ENCODE results near the gene RNF213.

RNF213 gene

DNA sequence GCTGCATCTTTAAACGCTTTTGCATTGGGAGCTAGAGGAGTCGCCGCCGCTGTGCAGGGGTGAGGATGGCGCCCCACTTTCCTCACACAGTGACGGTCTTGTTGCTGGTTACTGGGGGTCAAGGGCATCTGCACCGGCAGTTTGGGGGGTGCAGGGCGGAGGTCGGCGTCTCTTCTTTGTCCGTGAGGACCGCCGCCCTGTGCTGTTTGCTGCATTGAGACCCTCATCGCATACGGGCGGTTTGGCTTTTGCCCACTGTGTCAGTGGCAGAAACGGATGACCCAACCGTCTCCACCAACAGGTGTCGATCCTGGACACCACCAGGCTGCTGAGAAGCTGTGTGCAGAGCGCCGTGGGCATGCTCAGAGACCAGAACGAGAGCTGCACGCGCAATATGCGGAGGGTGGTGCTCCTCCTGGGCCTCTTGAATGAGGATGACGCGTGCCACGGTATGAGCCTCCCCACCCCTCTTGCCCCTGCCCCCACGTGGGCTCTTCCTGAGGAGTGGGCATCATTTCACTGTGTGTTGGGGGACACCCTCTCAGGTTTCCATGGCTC lies 93.1 kb downstream of the RNF213 start:
- DNase-seq = no peak

DNA sequence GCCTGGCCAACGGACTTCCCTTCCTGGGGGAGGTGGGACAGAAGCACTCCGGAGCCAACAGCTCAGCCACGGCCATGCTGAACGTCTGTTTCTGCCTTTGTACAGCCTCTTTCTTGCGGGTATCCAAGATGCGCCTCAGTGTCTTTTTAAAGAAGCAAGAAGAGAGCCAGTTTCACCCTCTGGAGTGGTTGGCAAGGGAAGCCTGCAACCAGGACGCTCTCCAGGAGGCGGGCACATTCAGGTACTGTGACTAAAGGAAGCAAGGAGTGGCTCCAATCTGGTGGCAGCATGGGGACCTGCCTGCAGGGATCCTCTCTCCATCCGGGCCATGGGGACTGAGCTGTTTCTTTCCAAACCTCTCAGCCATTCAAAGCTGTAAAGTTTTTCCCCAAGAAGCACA lies 93.7 kb downstream of the RNF213 start:
- DNase-seq = no peak

DNA sequence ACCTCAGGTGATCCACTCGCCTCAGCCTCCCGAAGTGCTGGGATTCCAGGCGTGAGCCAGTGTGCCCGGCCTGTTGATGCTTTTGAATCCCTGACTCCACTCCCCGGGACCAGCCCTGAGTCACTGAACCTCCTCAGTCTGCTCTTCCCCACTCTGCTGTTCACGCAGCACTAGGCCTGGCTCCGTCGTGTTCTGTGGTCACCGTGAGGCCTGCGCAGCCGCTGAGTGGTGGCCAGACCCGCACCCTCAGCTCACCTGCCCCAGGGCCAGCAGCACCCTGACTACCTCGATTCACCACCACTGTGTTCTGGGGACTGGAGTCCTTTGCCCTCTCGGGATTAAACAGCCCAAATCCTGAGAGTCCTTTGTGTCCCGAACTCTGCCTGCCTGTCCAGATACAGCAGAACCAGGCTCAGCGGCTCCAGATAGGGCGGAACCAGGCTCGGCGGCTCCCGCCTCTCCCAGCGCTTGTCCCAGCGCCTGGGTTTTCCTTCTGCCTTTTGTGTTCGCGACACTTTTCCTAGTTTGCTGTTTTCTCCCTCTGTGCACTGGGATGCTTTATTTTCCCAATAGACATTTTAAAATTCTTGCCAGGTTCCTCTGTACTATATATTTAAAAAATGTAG lies 95.7 kb downstream of the RNF213 start:
- DNase-seq = no peak

DNA sequence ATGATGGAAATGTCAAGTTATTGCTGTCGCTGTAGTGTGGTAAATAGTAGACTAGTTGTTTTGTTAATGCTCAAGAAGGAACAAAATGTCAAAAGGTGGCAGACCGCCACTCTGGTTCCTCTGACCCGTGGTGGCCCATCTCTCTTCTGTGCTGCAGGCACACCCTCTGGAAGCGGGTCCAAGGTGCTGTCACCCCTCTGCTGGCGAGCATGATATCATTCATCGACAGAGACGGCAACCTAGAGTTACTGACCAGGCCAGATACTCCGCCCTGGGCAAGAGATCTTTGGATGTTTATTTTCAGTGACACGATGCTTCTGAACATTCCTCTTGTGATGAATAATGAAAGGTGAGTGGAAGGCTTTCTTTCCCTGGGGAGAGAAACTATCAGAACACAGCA lies 97.5 kb downstream of the RNF213 start:
- no peak for DNase-seq

DNA sequence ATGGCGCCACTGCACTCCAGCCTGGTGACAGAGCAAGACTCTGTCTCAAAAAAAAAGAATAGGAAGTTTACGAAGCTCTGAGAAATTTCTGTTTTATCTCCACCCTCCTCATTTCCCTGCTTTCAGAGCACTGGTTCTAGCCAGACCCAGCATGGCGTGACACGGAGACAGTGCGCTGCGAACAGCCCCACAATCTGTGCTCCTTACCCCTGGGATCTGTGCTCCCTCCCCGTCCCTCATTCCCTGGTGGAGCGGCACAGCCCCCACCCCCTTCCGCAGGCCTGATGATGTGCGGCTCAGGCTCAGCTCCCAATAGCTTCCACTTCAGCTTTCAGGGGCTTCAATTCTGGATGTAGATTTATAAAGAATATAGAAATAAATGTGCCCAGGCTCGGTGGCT lies 98.2 kb downstream of the RNF213 start:
- DNase-seq = no peak

DNA sequence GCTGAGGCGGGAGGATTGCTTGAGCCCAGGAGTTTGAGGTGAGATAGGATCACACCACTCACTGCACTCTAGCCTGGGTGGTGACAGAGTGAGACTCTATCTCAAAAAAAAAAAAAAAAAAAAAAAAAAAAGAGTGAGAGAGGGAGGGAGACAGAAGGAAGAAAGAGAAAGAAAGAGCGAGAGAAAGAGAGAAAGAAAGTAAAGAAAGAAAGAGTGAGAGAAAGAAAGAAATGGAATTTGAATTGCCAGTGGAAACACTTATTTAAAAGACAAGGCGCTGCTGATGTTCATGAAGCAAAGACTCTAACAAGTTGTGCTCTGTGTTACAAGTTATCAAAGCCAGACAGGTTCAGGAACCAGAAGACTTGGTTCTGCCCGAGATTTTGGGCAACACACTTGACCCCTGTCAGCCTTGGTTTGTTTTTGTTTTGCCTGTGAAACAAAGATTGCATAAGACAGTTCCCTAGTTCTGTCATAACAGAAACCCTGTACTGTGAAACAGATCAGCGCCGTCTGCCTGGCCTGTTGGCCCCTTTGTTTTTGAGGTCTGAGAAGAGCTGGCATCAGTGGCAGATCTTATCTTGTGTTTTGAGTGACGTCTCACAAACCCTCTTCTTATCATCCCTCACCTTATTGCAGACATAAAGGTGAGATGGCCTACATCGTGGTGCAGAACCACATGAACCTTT lies 98.9 kb downstream of the RNF213 start:
- no peak for DNase-seq

DNA sequence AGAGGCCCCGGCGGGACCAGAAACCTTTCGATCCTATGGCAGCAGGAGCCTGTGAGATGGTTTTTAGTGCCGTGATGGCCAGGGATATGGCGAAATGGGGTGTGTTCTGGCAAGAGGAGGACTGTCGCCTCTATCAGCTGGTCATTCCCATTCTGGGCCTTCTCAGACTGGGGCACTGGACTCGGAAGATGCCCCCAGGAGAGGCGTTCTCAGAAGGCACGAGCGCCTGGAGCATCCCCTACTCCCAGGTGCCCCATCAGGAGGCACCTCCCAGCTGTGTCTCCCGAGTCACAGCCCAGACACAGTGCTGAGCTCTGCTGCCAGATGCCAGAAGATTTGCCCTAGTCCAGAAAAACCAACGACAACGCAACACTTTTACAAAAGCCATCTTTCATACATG lies 99.7 kb downstream of the RNF213 start:
- no peak for DNase-seq

DNA sequence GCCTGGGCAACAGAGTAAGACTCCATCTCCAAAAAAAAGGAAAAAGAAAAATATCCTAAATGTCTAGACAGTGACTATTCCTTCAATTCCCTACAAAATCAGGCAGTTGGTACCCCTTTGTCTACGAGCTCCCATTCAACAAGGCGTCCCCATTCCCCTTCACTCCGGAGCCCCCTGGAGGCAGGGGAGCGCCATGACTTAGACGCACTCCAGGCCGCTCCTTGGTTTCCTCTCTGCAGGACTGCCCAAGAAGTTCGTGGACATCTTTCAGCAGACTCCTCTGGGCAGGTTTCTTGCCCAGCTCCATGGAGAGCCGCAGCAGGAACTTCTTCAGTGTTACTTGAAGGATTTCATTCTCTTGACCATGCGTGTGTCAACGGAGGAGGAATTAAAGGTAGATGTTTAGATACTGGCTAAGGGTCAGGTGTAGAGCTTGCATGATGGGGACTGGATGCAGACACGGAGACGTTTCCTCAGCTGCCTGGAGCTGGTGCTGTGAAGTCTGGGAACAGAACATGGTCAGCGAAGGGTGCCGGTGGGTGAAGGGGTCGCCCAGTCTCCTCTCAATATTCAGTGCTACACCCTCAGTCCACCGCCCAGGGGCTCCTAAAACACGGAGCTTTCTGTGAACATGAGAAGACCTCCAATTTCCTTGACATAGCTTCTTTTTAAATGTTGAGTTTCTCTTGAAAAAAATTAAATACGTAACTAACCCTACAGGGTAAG lies 101.0 kb downstream of the RNF213 start:
- peak in 1 of 2 donors; percentile 11 for DNase-seq

DNA sequence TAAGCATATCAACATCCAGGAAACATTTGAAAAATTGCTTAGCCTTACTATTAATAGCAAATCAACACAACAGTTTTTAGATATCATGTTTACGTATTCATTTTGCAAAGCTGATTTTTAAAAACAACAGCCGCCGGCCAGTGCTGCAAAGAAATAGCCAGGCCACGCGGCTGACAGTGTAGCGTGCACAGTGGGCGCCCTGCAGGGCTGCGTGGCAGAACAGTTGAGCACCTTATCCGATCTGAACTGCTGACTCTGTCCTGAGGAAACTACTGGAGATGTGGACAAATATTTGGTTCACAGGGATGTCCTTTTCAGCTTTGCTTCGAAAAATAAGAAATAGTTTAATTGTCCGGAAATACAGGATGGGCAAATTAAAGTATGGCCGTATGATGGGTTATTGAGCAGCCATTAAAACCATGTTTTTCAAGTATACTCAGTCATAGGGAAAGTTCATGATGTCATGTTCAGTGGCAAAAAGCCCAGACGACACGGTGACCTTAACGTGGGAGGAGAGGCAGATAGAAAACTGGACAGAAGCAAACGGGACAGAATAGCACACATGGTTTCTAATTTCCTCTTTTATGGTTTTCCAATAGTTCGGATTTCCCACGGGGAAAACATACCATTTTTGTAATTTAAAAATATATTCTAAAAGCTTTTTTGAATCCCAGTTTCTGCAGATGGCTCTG lies 101.9 kb downstream of the RNF213 start:
- DNase-seq = no peak

DNA sequence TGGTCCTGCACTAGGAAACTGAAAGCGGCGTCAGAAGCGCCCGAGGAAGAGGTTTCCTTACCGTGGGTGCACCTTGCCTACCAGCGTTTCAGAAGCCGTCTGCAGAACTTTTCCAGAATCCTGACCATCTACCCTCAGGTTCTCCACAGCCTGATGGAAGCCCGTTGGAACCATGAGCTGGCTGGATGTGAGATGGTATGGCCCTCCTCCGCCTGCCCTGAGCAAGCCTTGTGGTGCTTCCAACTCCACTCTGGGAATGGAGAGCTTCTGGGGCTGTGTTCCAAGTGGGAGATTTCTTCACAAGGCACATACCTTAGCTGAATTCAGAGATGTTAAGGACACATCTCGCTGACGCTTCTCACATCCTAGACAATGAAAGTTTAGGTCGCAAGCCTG lies 102.5 kb downstream of the RNF213 start:
- no peak for DNase-seq

DNA sequence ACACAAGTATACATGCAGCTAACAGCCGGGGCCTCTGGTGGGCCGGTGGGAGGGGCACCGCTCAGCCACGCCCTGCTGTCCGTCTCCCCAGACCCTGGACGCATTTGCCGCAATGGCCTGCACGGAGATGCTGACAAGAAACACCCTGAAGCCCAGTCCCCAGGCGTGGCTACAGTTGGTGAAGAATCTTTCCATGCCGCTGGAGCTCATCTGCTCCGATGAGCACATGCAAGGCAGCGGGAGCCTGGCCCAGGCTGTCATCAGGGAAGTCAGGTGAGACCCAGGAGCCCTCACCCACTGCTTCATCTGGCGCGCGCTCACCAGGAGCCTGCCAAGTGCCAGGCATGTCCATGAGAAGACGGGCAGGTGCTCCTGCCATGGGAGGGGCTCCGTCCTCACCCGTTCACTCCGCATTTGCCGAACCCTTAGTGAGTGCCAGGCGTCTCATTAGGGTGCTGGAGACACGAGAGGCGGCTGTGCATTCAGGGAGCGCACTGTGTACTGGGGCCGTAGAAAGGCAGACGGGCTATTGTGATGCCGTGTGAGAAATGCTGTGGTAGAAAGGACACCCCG lies 103.0 kb downstream of the RNF213 start:
- no peak for DNase-seq

DNA sequence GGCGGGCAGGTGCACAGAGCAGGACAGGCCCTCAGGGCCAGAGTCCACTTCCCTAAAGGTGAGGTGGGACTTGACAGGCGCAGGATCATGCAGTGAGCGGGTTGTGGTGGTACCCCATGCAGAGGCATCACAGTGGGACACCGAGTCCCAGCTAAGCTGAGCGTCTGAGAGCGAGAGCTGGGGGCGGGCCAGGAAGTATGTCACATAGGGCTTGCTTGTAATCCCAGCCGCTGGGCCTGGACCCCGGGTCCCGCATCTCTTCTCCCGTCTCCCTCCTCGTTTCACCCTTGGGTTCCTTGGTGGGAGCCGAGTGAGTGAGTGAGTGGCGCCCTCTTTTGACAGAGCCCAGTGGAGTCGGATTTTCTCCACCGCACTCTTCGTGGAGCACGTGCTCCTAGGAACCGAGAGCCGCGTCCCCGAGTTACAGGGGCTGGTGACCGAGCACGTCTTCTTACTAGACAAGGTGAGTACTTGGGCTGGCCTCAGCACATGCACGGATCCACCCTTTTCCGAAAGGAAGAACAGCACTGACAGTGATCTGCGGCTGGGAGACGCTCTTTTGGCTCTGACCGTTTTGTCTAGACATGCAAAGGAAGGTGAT lies 103.5 kb downstream of the RNF213 start:
- no peak for DNase-seq

DNA sequence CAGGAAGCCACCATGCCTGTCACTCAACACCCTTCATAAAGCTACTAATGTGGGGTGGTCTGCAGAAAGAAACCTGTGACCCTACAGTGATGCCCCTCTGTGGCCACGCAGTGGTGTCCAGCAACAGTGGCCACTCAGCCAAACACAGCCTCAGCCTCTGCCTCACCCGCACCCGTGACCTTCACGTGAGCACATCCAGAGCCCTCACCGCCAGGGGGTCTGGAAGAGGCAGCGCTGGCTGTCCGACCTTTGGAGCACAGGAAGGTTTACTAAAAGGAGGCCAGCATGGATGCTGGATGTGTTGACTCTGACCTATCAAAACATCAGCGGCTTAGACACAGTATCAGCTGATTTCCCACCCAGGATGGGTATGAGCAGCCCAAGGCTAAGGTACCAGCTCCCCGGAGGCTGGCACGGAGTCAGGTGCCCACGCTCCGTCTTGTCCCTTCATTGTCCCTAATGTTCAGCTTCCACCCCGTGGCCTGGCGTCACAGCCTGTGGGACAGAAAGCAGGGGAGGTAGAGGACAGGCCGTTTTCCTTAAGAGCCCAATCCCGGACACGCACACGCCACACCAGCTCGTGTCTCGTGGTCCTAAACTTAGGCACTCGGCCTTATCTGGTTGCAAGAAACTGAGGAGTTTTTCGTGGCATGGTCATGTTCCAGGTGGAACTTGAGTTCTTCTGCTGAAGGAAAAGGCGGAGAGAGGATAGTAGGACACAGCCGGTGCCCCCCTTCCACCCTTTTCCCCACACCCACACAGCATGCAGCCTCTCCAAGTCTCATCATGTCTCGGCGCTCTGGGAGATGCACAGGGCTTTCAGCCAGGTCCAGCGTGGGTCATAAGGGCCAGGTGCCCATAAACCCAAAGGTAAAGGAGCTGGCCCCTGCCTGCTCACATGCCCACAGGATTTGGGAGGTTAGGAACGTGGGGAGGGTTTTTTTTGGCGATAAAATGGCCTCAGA lies 104.6 kb downstream of the RNF213 start:
- no peak for DNase-seq

DNA sequence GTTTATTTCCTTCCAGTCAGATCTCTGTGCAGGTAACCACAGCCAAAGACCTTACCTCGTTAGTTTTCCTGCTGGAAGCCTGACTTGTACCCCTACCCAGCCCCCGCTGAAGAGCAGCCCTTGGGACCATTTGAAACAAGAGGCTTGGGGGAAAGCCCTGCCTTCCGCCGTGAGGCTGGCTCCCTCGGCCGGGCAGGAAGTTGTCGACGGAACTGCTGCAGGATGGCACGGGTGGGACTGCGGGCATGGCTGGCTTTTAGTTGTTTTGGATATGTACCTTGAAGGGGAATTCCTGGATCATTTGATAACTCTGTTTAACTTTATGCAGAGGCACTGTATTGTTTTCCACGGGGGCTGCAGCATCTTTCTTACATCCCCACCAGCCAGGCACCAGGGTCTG lies 105.3 kb downstream of the RNF213 start:
- no peak for DNase-seq

DNA sequence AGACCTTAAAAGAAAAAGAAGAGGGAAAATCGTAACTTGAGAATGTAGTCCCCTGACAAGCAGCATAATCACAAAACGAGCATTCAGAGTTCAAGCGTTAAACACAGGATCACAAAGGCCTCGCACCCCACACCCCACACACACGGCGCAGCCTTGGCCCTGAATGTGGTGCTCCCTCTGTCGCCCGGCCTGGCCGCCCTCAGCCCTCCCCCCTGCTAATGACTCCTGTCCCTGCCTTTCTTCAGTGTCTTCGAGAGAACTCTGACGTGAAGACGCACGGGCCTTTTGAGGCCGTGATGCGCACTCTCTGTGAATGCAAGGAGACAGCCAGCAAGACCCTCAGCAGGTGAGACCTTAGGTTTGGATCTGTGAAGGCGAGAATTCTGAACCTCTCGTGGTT lies 106.9 kb downstream of the RNF213 start:
- no peak for DNase-seq

DNA sequence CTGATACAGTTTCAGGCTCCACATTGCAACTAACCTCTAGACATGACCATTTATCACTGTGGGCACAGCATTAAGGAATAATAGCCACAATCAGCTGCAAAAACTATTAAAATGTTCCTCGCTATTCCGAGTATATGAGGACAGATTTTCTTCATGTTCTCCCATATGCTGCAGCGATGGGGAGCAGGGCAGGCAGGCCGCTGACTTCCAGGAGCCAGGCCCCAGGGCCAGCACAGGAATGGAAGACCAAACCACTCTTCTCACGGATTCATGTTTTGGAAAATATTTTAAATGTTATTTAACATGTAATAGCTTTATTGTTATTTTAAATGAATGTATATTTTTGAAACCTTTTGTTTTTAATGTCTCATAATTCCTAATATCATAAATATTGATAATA lies 110.5 kb downstream of the RNF213 start:
- DNase-seq = no peak

DNA sequence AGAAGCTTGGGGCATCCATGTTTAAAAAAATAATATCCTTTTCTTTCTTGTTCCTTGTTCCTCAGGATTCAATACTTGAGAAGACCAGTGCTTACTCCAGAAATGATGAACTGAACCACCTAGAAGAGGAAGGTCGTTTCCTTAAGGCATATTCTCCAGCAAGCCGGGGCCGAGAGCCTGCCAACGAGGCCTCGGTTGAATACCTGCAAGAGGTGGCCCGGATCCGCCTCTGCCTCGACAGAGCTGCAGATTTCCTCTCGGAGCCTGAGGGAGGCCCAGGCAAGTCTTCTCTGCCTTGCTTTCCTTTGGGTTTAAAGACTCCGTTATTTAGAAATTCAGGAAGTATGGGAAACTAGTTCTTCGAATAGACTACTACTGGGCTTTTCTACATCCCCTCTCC lies 111.8 kb downstream of the RNF213 start:
- no peak for DNase-seq

DNA sequence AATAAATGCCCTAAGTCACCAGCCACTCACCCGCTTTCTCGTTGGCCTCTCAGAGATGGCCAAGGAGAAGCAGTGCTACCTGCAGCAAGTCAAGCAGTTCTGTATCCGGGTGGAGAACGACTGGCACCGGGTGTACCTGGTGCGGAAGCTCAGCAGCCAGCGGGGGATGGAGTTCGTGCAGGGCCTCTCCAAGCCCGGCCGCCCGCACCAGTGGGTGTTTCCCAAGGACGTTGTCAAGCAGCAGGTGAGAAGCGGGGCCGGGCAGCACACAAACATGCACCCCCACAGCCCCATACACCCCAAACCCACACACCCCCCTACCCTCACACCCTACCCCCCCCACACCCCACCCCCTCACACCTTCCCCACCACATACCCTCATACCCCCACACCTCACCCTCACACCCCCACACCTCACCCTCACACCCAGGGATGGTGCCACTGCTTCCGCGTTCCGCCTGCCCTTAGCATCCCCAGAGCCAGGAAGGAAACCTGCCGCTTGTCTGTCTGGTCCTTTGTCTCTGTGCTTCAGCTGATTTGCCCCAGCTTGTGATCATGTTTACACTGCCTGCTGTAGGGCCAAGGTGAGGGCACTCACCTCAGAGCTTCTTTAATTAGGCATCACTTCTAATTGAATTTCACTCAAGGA lies 112.4 kb downstream of the RNF213 start:
- no peak for DNase-seq

DNA sequence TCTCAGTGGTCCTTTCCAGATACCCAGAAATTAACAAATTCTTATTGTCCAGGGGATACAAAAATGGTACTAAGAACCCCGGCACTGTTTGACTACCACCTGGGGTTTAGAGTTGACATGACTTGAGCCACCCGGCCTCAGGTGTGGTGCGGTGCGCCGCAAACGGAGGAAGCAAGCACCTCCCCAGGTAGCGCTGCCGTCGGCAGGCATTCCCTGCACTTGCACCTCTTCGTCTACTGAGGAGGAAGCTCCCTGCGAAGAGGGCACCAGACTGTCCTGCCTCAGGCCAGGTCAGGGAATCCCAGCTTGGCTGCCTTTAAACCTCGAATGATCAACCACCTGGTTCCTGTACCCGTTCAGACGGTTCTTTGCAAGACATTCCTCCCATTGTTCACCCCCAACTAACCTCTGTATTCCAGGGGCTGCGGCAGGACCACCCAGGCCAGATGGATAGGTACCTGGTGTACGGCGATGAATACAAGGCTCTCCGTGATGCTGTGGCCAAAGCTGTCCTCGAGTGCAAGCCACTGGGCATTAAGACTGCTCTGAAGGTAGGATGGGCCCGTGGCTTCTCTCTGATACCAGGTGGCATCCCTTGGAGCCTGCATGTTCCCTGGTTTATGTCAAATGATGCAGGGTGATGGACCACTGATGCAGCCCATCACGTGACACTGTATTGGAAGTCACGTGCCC lies 113.5 kb downstream of the RNF213 start:
- no peak for DNase-seq
